GM19193 (cell line): ENCODE measurements around the gene MICU1.

Experiments
- POLR2A ChIP-seq: IDR thresholded peaks from 4 replicates; pipeline ENCODE4 v1.6.1; 2011; ENCODE audit not compliant: insufficient read depth, insufficient read length; ENCODE audit errors: extremely low read depth

MICU1 gene, protein sequence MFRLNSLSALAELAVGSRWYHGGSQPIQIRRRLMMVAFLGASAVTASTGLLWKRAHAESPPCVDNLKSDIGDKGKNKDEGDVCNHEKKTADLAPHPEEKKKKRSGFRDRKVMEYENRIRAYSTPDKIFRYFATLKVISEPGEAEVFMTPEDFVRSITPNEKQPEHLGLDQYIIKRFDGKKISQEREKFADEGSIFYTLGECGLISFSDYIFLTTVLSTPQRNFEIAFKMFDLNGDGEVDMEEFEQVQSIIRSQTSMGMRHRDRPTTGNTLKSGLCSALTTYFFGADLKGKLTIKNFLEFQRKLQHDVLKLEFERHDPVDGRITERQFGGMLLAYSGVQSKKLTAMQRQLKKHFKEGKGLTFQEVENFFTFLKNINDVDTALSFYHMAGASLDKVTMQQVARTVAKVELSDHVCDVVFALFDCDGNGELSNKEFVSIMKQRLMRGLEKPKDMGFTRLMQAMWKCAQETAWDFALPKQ

DNA sequence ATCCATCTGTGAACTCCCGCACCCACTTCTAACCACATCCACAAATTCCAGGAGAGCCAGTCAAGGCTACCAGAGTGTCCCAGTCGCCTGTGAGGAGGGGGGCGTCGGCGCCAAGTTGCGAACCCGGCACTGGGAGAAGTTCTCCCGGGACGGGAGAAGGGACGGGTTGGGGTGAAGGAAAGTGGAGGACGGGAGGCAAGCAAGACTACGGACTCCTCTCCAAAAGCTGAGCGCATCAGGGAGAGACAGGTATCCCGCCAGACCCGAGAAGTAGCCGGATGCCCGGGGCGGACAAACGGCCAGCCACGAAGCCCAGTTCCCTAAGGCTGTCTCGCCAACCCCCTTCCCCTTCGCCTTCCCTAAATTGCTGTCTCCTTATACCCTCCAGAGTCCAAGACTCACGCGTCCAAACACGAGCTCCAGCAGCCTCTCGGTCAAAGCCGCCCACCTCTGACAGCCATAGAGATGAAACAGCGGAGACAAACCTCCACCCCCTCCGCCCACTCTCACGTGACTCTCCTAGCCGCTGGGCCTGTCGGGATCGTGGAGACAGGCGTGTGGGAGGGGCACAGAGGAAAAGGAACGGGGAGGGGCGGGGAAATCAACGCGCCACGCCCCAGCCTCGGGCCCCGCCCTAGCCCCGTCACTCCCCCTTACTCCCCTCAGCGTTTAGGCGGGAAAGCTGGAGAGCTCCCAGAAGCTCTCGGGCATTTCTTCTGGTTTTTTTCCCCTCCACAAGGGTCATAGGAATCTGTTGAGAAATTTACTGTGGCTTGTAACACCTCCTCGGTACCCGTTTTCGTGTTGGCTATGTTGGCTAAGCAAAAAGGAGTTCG lies at the start of gene MICU1:
Gene MICU1, minus strand, starts transcription at position 472 of the 836 bp plus-strand sequence. CDS start 59,286 bp downstream, outside the sequence.
- peak; percentile 87 for TF ChIP-seq POLR2A

DNA sequence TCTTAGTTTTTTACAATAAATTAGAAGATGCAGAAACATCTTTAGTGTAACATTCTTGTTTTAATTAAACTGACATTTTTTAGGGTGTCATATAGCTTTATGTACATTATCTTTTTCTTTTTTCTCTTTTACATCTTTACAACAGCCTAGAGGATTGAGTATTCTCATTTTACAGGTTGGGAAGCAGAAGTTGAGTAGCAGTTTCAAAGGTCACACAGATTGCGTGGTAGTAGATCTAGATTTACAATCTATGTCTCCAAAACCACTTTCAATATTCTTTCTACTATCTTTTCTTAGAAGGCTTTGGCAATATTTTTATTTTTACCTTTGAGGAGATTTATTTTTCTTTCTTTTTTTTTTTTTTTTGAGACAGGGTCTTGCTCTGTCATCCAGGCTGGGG lies 47.4 kb upstream of the MICU1 start:
- no peak for TF ChIP-seq POLR2A

DNA sequence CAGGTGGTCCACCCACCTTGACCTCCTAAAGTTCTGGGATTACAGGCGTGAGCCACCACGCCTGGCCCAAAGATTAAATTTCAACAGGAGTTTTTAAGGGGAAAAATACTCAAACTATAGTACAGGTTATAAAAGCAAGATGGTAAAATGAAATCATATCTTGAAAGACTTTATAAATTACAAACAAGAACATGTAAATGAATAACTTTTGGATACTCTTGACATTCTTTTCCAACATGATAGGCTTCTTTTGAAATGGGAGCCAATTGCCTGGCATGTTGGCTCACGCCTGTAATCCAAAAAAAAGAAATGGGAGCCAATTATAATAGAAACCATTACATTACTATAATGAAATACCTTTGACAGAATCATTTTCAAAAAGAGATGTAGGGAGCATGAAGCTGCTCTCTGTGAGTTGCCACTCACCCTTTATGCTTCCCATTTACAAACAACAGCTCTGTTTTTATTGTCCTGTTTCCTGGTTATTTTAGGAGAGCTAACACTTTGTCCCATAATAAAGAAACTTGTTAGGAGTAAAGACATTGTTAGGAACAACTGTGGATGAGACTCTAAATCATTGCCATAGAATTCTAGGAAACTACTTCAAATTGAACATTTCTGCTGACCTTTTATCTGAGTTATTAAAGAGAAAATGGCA lies 41.5 kb upstream of the MICU1 start:
- TF ChIP-seq POLR2A, result no peak

DNA sequence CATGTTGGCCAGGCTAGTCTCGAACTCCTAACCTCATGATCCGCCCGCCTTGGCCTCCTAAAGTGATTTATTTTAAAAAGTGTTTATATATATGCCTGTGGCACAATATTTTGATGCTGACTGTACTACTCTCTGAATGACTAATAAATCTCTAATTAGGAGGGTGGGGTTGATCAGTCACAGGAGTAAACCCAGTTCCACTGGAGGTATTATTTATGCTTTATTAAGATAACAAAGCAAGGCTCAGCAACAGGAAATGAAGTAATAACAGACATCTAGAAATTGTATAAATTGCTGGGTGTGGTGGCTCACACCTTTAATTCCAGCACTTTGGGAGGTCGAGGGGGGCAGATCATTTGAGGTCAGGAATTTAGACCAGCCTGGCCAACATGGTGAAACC lies 40.0 kb upstream of the MICU1 start:
- TF ChIP-seq POLR2A, result no peak

DNA sequence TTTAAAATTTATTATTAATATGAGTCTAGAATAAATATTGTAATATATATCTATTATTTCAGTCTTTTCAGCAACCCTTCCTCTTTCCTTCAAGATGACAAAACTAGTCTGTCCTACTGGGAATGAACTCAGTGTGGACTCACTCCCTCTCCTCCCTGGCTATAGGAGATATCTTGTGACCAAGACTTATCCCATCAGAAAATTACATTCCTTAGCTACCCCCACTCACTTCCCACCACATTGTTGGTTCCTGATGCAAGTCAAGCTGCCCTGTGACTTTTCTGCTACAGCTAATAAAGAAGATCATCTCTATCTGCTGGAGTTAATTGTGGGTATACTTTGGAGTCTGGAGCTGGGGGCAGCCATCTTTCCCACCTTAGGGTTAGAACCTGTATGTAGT lies 38.1 kb upstream of the MICU1 start:
- no peak for TF ChIP-seq POLR2A

DNA sequence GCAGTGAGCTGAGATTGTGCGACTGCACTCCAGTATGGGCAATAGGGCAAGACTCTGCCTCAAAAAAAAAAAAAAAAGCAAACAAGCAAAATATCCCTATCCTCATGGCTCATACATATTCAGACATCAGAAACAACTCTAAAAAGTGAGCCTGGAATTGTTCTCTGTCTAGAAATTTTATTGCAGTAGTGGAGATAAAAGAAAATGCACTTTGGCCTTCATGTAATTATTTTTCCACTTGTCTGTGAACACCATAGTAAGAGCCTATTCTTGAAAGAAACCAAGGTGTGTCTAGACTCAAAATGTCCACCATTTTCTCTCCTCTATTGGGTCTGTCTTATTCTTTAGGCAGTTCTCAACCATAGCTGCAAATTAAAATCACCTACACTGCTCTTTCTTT lies 35.6 kb upstream of the MICU1 start:
- TF ChIP-seq POLR2A, result no peak

DNA sequence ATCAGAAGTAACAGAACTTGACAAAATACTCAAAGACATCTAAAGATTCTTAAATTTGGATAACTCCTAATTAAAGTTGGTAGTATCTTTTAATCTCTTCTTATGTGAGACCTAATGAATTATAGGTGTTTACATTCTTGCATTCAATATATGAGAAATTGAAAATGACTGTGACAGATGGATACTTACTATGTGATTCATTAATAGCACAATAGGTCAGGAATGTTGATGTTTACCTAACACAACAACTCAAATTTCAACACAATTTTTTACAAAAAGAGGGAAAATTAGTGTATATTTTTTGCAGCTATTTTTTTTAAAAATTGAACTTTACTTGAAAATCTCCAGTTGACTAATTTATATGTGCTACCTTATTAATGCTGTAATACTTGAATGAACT lies 34.3 kb upstream of the MICU1 start:
- TF ChIP-seq POLR2A, result no peak

DNA sequence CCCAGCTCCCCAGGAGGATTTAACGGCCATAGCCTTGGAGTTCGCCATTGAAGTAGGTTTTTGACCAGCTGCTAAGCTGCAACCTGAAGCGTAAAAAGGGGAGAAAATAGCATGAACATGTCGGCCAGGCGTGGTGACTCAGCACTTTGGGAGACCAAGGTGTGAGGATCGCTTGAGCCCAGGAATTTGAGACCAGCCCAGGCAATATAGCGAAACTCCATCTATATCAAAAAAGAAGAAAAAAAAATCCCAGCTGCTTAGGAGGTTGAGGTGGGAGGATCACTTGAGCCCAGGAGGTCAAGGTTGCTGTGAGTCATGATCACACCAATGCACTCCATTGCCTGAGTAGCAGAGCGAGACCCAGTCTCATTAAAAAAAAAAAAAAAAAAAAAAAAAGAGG lies 33.8 kb upstream of the MICU1 start:
- no peak for TF ChIP-seq POLR2A

DNA sequence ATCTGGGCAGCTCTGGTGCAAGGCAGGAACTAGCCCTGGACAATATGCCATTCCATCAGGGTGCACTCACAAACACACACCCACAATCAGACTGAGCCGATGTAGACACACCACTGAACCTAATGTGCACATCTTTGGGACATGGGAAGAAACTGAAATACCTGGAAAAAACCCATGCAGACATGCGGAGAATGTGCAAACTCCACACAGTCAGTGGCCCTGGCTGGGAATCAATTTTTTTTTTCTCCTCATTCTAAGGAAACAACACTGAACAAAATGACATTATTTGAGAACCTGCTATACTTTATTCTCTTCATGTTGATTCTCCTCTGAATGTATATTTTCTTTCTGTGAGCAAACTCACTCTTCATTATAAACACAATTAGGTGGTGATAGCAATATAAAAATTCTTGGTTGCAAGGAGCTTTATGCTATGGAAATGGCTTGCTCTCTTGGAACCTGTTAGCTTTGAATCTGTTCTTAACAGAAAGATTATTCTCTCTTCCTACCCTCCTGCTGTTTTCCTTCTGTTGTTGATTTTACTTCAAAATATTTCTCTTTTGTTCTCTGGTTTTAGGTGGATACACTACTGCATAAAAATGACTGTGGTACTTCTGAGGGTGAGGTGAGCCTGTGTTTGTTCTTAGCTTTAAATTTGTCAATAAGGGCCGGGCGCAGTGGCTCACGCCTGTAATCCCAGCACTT lies 33.0 kb upstream of the MICU1 start:
- TF ChIP-seq POLR2A, result no peak

DNA sequence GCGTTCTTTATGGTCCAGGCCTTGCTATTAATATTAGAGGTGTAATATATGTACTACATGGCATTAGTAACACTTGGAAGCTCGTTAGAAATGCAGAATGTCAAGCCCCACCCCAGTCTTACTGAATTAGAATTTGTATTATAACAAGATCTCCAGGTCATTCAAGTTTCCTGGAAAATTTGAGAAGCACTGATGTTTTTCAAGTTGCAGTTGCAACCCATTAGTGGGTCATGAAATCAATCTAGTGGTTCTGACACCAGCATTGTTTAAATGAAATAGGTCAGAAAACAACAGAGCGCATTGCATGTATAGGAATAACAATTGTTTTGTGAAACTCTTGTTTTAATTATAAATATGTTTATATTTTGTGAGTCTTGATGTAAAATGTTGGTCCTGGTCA lies 28.8 kb upstream of the MICU1 start:
- no peak for TF ChIP-seq POLR2A

DNA sequence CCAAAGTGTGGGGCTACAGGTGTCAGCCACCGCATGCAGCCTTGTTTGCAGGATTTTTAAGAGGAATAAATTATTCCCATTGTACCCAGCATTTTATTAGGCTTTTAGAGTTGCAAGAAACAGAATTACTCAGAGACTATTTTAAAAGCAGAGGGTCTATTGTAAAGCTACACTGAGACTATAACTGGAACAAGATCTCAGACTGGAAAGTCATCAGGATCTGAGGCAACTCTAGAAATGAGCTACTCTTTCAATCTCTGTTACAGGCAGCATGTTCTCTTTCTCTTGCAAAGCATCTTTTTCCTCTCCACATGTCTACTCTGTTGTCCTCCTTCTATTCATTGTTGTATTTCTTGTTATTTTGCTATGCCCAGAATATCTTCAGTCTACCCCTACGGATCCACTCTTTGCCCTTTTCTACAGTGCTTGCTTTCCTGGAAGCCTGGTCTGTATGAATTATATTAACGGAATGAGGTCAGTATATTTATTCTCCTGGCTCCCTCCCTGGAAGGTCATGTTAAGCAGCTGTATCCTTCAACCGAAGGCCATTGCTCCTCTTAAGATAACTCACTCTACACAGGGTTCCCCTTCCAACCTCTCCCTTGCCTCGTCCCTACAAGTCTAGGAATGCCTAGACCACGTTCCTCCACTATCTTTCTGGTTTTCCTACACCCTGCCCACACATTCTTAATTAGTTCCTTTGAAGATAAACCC lies 27.7 kb upstream of the MICU1 start:
- TF ChIP-seq POLR2A, result no peak

DNA sequence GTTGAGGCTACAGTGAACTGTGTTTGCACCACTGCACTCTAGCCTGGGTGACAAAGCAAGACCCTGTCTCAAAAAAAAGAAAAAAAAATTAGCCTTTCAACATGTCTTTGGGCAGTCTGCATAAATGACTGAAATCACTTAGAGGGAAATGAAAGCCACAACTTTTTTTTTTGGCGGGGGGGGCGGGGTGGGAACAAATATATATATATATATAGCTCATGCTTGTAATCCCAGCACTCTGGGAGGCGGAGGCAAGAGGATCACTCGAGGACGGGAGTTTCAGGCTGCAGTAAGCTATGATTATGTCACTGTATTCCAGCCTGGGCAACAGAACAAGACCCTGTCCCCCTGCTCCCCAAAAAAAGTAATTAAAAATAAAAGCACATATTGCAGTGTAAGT lies 23.4 kb upstream of the MICU1 start:
- no peak for TF ChIP-seq POLR2A

DNA sequence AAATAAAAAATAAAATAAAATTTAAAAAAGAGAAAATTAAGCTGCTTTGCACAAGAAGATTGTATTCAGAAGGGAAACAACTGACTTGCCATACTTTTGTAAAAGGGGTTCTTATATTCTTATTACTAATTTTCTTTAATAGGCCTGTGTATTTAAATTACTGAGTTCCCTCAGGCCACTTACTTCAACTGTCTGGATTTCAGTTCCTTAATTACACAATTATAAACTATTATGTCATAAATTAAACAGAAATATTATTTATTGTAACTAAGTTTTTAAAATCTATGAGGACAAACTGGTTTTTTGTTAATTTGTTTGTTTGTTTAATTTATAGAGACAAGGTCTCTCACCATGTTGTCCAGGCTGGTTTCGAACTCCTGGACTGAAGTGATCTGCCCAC lies 22.4 kb upstream of the MICU1 start:
- no peak for TF ChIP-seq POLR2A

DNA sequence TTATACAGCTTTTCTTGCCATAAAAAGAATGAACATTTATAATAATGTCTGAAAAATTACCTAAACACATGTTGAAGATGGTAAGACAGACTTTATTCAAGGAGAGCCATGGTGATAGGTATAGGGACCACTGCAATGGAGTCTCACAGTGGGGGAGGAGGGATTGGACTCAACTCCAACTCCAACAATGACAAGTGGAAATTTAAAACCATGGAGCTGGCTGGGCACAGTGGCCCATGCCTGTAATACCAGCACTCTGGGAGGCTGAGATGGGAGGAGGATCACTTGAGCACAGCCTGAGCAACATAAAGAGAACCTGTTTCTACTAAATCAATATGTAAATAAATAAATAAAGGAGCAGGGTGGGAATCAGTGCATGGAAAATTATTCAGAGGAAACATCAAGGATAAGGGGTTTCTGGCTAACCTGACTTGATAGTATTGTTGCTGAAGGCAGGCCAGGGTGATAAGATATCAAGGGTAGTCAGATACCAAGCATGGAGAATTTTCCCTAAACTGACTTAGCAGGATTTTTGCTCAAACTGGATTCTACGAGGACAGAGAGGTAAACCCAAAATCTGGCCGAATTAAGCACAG lies 19.5 kb upstream of the MICU1 start:
- TF ChIP-seq POLR2A, result no peak
